DOHH2 (cell line): ENCODE data around the gene OCLN.
"Not testable (repeated sequence)": the region's sequence is repeated elsewhere in the genome, so short reads cannot be mapped to it uniquely, and the experiment has no call there.

ENCODE experiments used
- H3F3A ChIP-seq: fragments of 200-600 bp; sonication (generic), shearing (Covaris generic); 2 replicates; pipeline ENCODE4 v1.6.0; 2016; ENCODE audit warnings: antibody characterized with exemption, mild to moderate bottlenecking; ENCODE audit not compliant: control insufficient read depth, insufficient read depth
- H3K27ac ChIP-seq: fragments of 200-600 bp; sonication (generic); 2 replicates; pipeline ENCODE4 v1.5.1; 2014; ENCODE audit warnings: low read depth, mild to moderate bottlenecking, low read length, moderate library complexity
- H3K27me3 ChIP-seq: fragments of 200-600 bp; sonication (generic); 2 replicates; pipeline ENCODE4 v1.6.1; 2014; ENCODE audit warnings: mild to moderate bottlenecking, low read length, mixed read lengths; ENCODE audit not compliant: control insufficient read depth
- H3K36me3 ChIP-seq: fragments of 200-600 bp; sonication (generic); 2 replicates; pipeline ENCODE4 v1.6.1; 2014; ENCODE audit warnings: mild to moderate bottlenecking, low read length, moderate library complexity, mixed read lengths; ENCODE audit not compliant: control insufficient read depth
- H3K4me1 ChIP-seq: fragments of 200-600 bp; sonication (generic); 2 replicates; pipeline ENCODE4 v1.6.1; 2014; ENCODE audit warnings: mild to moderate bottlenecking, low read length, mixed read lengths; ENCODE audit not compliant: control insufficient read depth
- H3K4me2 ChIP-seq: fragments of 200-600 bp; sonication (generic); 2 replicates; pipeline ENCODE4 v1.6.0; 2014; ENCODE audit warnings: mild to moderate bottlenecking, low read length, moderate library complexity
- H3K4me3 ChIP-seq: fragments of 200-600 bp; sonication (generic); 2 replicates; pipeline ENCODE4 v1.5.1; 2014; ENCODE audit warnings: mild to moderate bottlenecking, low read length, mixed read lengths
- H3K79me2 ChIP-seq: fragments of 200-600 bp; sonication (generic); 2 replicates; pipeline ENCODE4 v1.6.1; 2014; ENCODE audit warnings: mild to moderate bottlenecking, low read length, mixed read lengths; ENCODE audit not compliant: control insufficient read depth
- H3K9me2 ChIP-seq: fragments of 200-600 bp; sonication (generic); replicated peaks from 2 replicates; pipeline ENCODE4 v1.6.1; 2014; ENCODE audit warnings: mild to moderate bottlenecking, low read length, mixed read lengths; ENCODE audit not compliant: control insufficient read depth
- H3K9me3 ChIP-seq: fragments of 200-600 bp; sonication (generic); 2 replicates; pipeline ENCODE4 v1.6.1; 2014; ENCODE audit warnings: antibody characterized with exemption, low read length, mixed read lengths; ENCODE audit not compliant: control insufficient read depth, insufficient read depth
- H4K20me1 ChIP-seq: fragments of 200-600 bp; sonication (generic); 2 replicates; pipeline ENCODE4 v1.6.0; 2014; ENCODE audit warnings: low read depth, mild to moderate bottlenecking, antibody characterized with exemption, low read length, moderate library complexity; ENCODE audit not compliant: control insufficient read depth, insufficient read depth
- CTCF ChIP-seq: fragments of 200-600 bp; sonication (generic); IDR thresholded peaks from one replicate; pipeline ENCODE4 v1.5.1; 2014; ENCODE audit warnings: antibody characterized with exemption, mild to moderate bottlenecking, low read depth, low read length; ENCODE audit not compliant: poor library complexity, severe bottlenecking
- EZH2phosphoT487 ChIP-seq: fragments of 200-600 bp; sonication (generic); IDR thresholded peaks from 2 replicates; pipeline ENCODE4 v1.6.1; 2017; ENCODE audit warnings: borderline replicate concordance, mild to moderate bottlenecking, antibody characterized with exemption, low read length, moderate library complexity, mixed read lengths

The OCLN gene

GRCh38 chr5:69509212-69509611, 16.6 kb downstream of the OCLN start:
- H3K4me2 ChIP-seq, result no peak overlapping the region
- no peaks in the 10 kb centered on the region for H3K27me3 ChIP-seq
- no peak overlapping the region for H3K4me3 ChIP-seq
- H4K20me1 ChIP-seq, result no peaks in the 10 kb centered on the region
- H3K9me3 ChIP-seq, result no peaks in the 10 kb centered on the region
- TF ChIP-seq EZH2phosphoT487 (no peak), CTCF (no peak)
- no peaks in the 10 kb centered on the region for H3K79me2 ChIP-seq
- H3F3A ChIP-seq, result no peaks in the 10 kb centered on the region
- no peaks in the 10 kb centered on the region for H3K4me1 ChIP-seq
- H3K9me2 ChIP-seq, result no peaks in the 10 kb centered on the region
- H3K36me3 ChIP-seq, result no peaks in the 10 kb centered on the region
- no peak overlapping the region for H3K27ac ChIP-seq

- Histone ChIP-seq H3K4me1 (no peaks in the 10 kb centered on the region), H3K36me3 (no peaks in the 10 kb centered on the region), H3K4me3 (no peak overlapping the region), H3K79me2 (no peaks in the 10 kb centered on the region), H3K4me2 (no peak overlapping the region), H3K27me3 (no peaks in the 10 kb centered on the region), H3K27ac (no peak overlapping the region), H3K9me2 (no peaks in the 10 kb centered on the region), H3F3A (no peaks in the 10 kb centered on the region), H3K9me3 (no peaks in the 10 kb centered on the region), H4K20me1 (no peaks in the 10 kb centered on the region)
- TF ChIP-seq EZH2phosphoT487 (no peak), CTCF (no peak)
These were observed 18.1 kb downstream of the OCLN start for GRCh38 chr5:69510694-69511093.

- H3K27me3 ChIP-seq, result no peaks in the 10 kb centered on the region
- TF ChIP-seq EZH2phosphoT487 (no peak), CTCF (no peak)
- no peaks in the 10 kb centered on the region for H3K9me2 ChIP-seq
- no peaks in the 10 kb centered on the region for H3K79me2 ChIP-seq
- H3K4me2 ChIP-seq, result no peak overlapping the region
- H3K4me3 ChIP-seq, result no peak overlapping the region
- no peaks in the 10 kb centered on the region for H3K4me1 ChIP-seq
- no peaks in the 10 kb centered on the region for H3K36me3 ChIP-seq
- no peaks in the 10 kb centered on the region for H3K9me3 ChIP-seq
- H3K27ac ChIP-seq, result no peak overlapping the region
- no peaks in the 10 kb centered on the region for H4K20me1 ChIP-seq
- H3F3A ChIP-seq, result no peaks in the 10 kb centered on the region
These were observed 20.2 kb downstream of the OCLN start for GRCh38 chr5:69512740-69513260.

GRCh38 chr5:69515570-69515969, 23.0 kb downstream of the OCLN start:
- H3K4me1 ChIP-seq, H3K9me3 ChIP-seq, H3K4me3 ChIP-seq, H3K27ac ChIP-seq, H3F3A ChIP-seq, H3K36me3 ChIP-seq, H3K27me3 ChIP-seq, H3K4me2 ChIP-seq, H3K79me2 ChIP-seq, H4K20me1 ChIP-seq, H3K9me2 ChIP-seq: not testable (repeated sequence)
